ENCODE results near the gene PAX7.

GRCh38 chr1:18644446-18644845, 13.8 kb downstream of the PAX7 start:
- TF ChIP-seq CTCF (IDR thresholded peaks at IDR 0.05): no peak
- TF ChIP-seq POLR2A (IDR thresholded peaks at IDR 0.05; ENCODE audit: low read depth): no peak
- no peak for TF ChIP-seq EP300 (IDR thresholded peaks at IDR 0.05)
- no peak for TF ChIP-seq POLR2AphosphoS5 (IDR thresholded peaks at IDR 0.05)
